Measurements from ENCODE around the gene GTPBP2.

DNA sequence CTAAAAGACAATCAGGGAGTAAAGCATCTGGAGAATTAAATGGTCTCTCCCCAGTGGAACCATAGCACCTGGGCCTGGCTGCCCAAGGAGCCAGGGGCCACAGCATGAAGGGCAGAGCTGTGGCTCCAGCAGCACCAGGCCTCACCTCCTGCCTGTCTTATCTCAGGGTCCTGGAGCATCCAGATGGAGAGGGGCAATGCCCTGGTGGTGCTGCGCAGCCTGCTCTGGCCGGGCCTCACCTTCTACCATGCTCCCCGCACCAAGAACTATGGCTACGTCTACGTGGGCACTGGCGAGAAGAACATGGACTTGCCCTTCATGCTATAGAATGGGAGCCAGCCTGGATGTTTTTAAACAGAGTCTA, 41.5 kb upstream of the GTPBP2 start:
- TF ChIP-seq, protein P1, sequence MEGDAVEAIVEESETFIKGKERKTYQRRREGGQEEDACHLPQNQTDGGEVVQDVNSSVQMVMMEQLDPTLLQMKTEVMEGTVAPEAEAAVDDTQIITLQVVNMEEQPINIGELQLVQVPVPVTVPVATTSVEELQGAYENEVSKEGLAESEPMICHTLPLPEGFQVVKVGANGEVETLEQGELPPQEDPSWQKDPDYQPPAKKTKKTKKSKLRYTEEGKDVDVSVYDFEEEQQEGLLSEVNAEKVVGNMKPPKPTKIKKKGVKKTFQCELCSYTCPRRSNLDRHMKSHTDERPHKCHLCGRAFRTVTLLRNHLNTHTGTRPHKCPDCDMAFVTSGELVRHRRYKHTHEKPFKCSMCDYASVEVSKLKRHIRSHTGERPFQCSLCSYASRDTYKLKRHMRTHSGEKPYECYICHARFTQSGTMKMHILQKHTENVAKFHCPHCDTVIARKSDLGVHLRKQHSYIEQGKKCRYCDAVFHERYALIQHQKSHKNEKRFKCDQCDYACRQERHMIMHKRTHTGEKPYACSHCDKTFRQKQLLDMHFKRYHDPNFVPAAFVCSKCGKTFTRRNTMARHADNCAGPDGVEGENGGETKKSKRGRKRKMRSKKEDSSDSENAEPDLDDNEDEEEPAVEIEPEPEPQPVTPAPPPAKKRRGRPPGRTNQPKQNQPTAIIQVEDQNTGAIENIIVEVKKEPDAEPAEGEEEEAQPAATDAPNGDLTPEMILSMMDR (CRISPR knock-in tag; IDR thresholded peaks at IDR 0.05), result no peak
- TF ChIP-seq MED1 (CRISPR knock-in tag; IDR thresholded peaks at IDR 0.05) (0 out of 2 replicates have a peak, but pooled peaks have one; percentile 11), FOXJ3 (CRISPR knock-in tag; IDR thresholded peaks at IDR 0.05; ENCODE audit: borderline replicate concordance) (no peak), ZNF83 (CRISPR knock-in tag; IDR thresholded peaks at IDR 0.05; ENCODE audit: borderline replicate concordance) (no peak)
- TF ChIP-seq, protein P2, sequence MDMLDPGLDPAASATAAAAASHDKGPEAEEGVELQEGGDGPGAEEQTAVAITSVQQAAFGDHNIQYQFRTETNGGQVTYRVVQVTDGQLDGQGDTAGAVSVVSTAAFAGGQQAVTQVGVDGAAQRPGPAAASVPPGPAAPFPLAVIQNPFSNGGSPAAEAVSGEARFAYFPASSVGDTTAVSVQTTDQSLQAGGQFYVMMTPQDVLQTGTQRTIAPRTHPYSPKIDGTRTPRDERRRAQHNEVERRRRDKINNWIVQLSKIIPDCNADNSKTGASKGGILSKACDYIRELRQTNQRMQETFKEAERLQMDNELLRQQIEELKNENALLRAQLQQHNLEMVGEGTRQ (IDR thresholded peaks at IDR 0.05; ENCODE audit: low read depth, low read length), result no peak
- TF ChIP-seq, protein P2 (CRISPR knock-in tag; IDR thresholded peaks at IDR 0.05; ENCODE audit: borderline replicate concordance), result no peak
